Neural cell (in vitro differentiated cells): ENCODE measurements around the gene HOXB4. TPM values are rescaled to one million over a fixed set of nuclear protein-coding genes. Genes with fewer than 3 reads are reported as not detected.

Experiments used
- H2AFZ ChIP-seq: fragments of 200-600, 300-800 bp; sonication (generic), shearing (Covaris generic); 2 replicates; pipeline ENCODE4 v1.6.0; 2014; ENCODE audit warnings: low read depth, mild to moderate bottlenecking, antibody characterized with exemption, low read length, moderate library complexity
- H3F3A ChIP-seq: fragments of 200-600 bp; shearing (Covaris generic); 2 replicates; pipeline ENCODE4 v1.6.1; 2016; ENCODE audit warnings: mild to moderate bottlenecking, moderate library complexity, mixed read lengths, antibody characterized with exemption, low read length; ENCODE audit not compliant: insufficient read depth, poor library complexity, severe bottlenecking
- H3K27ac ChIP-seq: fragments of 200-600, 300-800 bp; sonication (generic), shearing (Covaris generic); 2 replicates; pipeline ENCODE4 v1.5.1; 2014; ENCODE audit warnings: mild to moderate bottlenecking, low read length, moderate library complexity
- H3K27me3 ChIP-seq: fragments of 300-800, 200-600 bp; sonication (generic), shearing (Covaris generic); 2 replicates; pipeline ENCODE4 v1.6.0; 2014; ENCODE audit warnings: mild to moderate bottlenecking, low read depth, low read length, moderate library complexity; ENCODE audit not compliant: insufficient read depth
- H3K36me3 ChIP-seq: fragments of 300-800, 200-600 bp; sonication (generic), shearing (Covaris generic); 2 replicates; pipeline ENCODE4 v1.5.1; 2014; ENCODE audit warnings: mild to moderate bottlenecking, antibody characterized with exemption, low read length, moderate library complexity; ENCODE audit not compliant: insufficient read depth
- H3K4me2 ChIP-seq: fragments of 300-800, 200-600 bp; sonication (generic), shearing (Covaris generic); 2 replicates; pipeline ENCODE4 v1.6.0; 2014; ENCODE audit warnings: mild to moderate bottlenecking, low read length
- H3K4me3 ChIP-seq: fragments of 300-800, 200-600 bp; sonication (generic), shearing (Covaris generic); 2 replicates; pipeline ENCODE4 v1.5.1; 2014; ENCODE audit warnings: mild to moderate bottlenecking, low read length, moderate library complexity
- H3K79me2 ChIP-seq: fragments of 200-600 bp; shearing (Covaris generic); replicated peaks from 2 replicates; pipeline ENCODE4 v1.6.0; 2014; ENCODE audit warnings: mild to moderate bottlenecking, low read length, moderate library complexity; ENCODE audit not compliant: insufficient read depth
- H3K9ac ChIP-seq: fragments of 300-800, 200-600 bp; sonication (generic), shearing (Covaris generic); 2 replicates; pipeline ENCODE4 v1.6.1; 2016; ENCODE audit warnings: mild to moderate bottlenecking, low read length, mixed read lengths
- H3K9me2 ChIP-seq: fragments of 200-600 bp; shearing (Covaris generic); 2 replicates; pipeline ENCODE4 v1.6.1; 2016; ENCODE audit warnings: mild to moderate bottlenecking, low read length, mixed read lengths; ENCODE audit not compliant: insufficient read depth
- H3K9me3 ChIP-seq: fragments of 200-600, 300-800 bp; sonication (generic), shearing (Covaris generic); 2 replicates; pipeline ENCODE4 v1.6.1; 2016; ENCODE audit warnings: mild to moderate bottlenecking, mixed run types, low read length, moderate library complexity, mixed read lengths
- H4K20me1 ChIP-seq: fragments of 200-600 bp; shearing (Covaris generic); 2 replicates; pipeline ENCODE4 v1.6.1; 2016; ENCODE audit warnings: mild to moderate bottlenecking, mixed run types; ENCODE audit not compliant: insufficient read depth
- EP300 ChIP-seq: fragments of 450-650 bp; conservative IDR thresholded peaks from 2 replicates; pipeline ENCODE4 v1.6.1; 2014; ENCODE audit warnings: antibody characterized with exemption, mild to moderate bottlenecking, moderate library complexity; ENCODE audit not compliant: poor library complexity, severe bottlenecking
- EZH2 ChIP-seq: fragments of 200-600, 300-800 bp; shearing (Covaris generic), sonication (generic); IDR thresholded peaks from 2 replicates; pipeline ENCODE4 v1.6.1; 2014; ENCODE audit warnings: antibody characterized with exemption, low read length, borderline replicate concordance, mild to moderate bottlenecking; ENCODE audit not compliant: insufficient read depth, poor library complexity, severe bottlenecking
- MXI1 ChIP-seq: fragments of 450-650 bp; conservative IDR thresholded peaks from 2 replicates; pipeline ENCODE4 v1.6.1; 2014; ENCODE audit warnings: antibody characterized with exemption, mild to moderate bottlenecking; ENCODE audit not compliant: poor library complexity, severe bottlenecking
- POLR2AphosphoS5 ChIP-seq: IDR thresholded peaks from 2 replicates; pipeline ENCODE4 v1.6.1; 2012
- RAD21 ChIP-seq: fragments of 450-650 bp; conservative IDR thresholded peaks from 2 replicates; pipeline ENCODE4 v1.6.1; 2014; ENCODE audit warnings: antibody characterized with exemption, mild to moderate bottlenecking, moderate library complexity
- SMC3 ChIP-seq: fragments of 450-650 bp; conservative IDR thresholded peaks from 2 replicates; pipeline ENCODE4 v1.6.1; 2014; ENCODE audit warnings: antibody characterized with exemption, mild to moderate bottlenecking, moderate library complexity; ENCODE audit not compliant: poor library complexity
- TAF1 ChIP-seq: IDR thresholded peaks from 2 replicates; pipeline ENCODE4 v1.6.1; 2012; ENCODE audit warnings: low read depth
- polyA plus RNA-seq: library from polyadenylated mRNA; depleted of rRNA; stranded (reverse); fragments of >200 nt; gene quantifications from 2 replicates; pipeline ENCODE4 v1.2.3, GENCODE V29; 2014
- TF ChIP-seq, protein P1 (sequence below): IDR thresholded peaks from 2 replicates; pipeline ENCODE4 v1.6.1; 2012; ENCODE audit warnings: borderline replicate concordance
- TF ChIP-seq, protein P2 (sequence below): fragments of 450-650 bp; IDR thresholded peaks from 2 replicates; pipeline ENCODE4 v1.5.1; 2014; ENCODE audit warnings: antibody characterized with exemption, mild to moderate bottlenecking, moderate library complexity; ENCODE audit not compliant: poor library complexity, severe bottlenecking

Gene HOXB4
- polyA plus RNA-seq, 1 donor from 2014 or later, result not detected

DNA sequence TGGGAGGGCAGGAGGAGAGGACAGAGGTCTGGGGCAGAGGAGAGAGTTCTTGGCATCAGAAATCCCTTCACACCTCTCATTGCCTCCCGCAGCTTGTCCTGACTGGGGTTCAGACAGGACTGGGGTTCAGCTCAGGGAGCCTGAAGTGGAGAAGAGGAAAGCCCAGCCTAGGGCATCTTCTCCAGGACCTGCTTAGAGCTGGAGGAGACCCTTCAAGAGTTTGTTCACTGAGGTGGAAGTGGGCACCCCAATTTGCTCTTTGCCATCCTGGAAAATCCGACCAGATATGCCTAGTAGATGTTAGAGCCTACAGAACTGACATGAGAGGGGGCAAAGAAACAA, 9.9 kb upstream of the HOXB4 start:
- no peaks in the 10 kb centered on the region for H4K20me1 ChIP-seq
- no peak overlapping the region for H3K27ac ChIP-seq
- H2AFZ ChIP-seq, result no peak overlapping the region
- no peak overlapping the region for H3K9ac ChIP-seq
- no peak overlapping the region for H3K4me3 ChIP-seq
- no peaks in the 10 kb centered on the region for H3K9me2 ChIP-seq
- peaks cover 100% of the 10 kb centered on the region for H3K27me3 ChIP-seq
- TF ChIP-seq TAF1, result no peak
- no peak for TF ChIP-seq EZH2
- TF ChIP-seq EP300, result no peak
- TF ChIP-seq RAD21, result no peak
- TF ChIP-seq SMC3, result no peak
- no peak for TF ChIP-seq MXI1
- TF ChIP-seq, protein P1, sequence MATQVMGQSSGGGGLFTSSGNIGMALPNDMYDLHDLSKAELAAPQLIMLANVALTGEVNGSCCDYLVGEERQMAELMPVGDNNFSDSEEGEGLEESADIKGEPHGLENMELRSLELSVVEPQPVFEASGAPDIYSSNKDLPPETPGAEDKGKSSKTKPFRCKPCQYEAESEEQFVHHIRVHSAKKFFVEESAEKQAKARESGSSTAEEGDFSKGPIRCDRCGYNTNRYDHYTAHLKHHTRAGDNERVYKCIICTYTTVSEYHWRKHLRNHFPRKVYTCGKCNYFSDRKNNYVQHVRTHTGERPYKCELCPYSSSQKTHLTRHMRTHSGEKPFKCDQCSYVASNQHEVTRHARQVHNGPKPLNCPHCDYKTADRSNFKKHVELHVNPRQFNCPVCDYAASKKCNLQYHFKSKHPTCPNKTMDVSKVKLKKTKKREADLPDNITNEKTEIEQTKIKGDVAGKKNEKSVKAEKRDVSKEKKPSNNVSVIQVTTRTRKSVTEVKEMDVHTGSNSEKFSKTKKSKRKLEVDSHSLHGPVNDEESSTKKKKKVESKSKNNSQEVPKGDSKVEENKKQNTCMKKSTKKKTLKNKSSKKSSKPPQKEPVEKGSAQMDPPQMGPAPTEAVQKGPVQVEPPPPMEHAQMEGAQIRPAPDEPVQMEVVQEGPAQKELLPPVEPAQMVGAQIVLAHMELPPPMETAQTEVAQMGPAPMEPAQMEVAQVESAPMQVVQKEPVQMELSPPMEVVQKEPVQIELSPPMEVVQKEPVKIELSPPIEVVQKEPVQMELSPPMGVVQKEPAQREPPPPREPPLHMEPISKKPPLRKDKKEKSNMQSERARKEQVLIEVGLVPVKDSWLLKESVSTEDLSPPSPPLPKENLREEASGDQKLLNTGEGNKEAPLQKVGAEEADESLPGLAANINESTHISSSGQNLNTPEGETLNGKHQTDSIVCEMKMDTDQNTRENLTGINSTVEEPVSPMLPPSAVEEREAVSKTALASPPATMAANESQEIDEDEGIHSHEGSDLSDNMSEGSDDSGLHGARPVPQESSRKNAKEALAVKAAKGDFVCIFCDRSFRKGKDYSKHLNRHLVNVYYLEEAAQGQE, result no peak
- TF ChIP-seq POLR2AphosphoS5, result no peak
- TF ChIP-seq, protein P2, sequence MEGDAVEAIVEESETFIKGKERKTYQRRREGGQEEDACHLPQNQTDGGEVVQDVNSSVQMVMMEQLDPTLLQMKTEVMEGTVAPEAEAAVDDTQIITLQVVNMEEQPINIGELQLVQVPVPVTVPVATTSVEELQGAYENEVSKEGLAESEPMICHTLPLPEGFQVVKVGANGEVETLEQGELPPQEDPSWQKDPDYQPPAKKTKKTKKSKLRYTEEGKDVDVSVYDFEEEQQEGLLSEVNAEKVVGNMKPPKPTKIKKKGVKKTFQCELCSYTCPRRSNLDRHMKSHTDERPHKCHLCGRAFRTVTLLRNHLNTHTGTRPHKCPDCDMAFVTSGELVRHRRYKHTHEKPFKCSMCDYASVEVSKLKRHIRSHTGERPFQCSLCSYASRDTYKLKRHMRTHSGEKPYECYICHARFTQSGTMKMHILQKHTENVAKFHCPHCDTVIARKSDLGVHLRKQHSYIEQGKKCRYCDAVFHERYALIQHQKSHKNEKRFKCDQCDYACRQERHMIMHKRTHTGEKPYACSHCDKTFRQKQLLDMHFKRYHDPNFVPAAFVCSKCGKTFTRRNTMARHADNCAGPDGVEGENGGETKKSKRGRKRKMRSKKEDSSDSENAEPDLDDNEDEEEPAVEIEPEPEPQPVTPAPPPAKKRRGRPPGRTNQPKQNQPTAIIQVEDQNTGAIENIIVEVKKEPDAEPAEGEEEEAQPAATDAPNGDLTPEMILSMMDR, result no peak
- H3K9me3 ChIP-seq, result peaks cover 8% of the 10 kb centered on the region
- H3K4me2 ChIP-seq, result no peak overlapping the region
- H3K36me3 ChIP-seq, result no peaks in the 10 kb centered on the region
- H3F3A ChIP-seq, result no peaks in the 10 kb centered on the region
- H3K79me2 ChIP-seq, result no peaks in the 10 kb centered on the region

DNA sequence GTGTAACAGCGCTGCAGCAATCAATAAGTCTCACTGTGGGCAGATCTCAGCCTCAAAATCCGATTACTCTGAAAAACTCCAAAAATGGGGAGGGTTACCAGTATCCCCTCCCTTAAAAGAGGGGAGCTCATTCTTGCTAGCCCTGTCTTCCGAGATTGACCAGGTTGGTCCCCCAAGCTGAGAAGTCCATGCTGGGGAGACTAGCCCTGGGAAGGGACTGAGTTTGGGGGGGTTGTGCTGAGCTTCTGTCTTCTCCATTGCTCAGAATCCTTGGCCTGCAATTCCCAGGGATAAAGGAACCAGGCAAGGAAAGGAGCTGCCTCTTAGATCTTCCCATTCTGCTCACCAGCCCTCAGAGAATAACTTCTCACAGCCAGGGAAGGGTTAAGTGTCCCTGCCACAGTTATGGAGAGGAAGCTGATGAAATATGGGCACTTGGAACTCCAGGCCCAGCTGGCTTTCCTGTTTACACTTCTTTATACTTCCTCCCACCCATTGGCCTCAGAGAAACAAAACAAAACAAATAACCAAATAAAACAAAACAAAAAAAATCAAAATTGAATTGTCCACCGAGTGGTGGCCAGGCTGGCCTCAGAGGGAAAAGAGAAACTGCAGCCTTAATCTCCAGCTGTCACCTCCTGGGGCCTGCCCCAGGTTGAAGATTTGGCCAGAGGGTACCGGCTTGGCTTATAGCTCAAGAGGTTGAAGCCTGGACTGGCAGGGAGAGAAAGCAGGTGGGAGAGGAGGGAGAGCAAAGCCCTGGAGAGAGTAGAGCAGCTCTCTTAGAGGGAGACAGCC, 9.3 kb upstream of the HOXB4 start:
- no peak overlapping the region for H3K4me2 ChIP-seq
- H3F3A ChIP-seq, result no peaks in the 10 kb centered on the region
- H3K9ac ChIP-seq, result no peak overlapping the region
- H3K4me3 ChIP-seq, result no peak overlapping the region
- no peak overlapping the region for H3K27ac ChIP-seq
- no peaks in the 10 kb centered on the region for H3K9me2 ChIP-seq
- H3K79me2 ChIP-seq, result no peaks in the 10 kb centered on the region
- H3K9me3 ChIP-seq, result peaks cover 8% of the 10 kb centered on the region
- no peak overlapping the region for H2AFZ ChIP-seq
- H4K20me1 ChIP-seq, result no peaks in the 10 kb centered on the region
- H3K36me3 ChIP-seq, result no peaks in the 10 kb centered on the region
- TF ChIP-seq POLR2AphosphoS5 (no peak), SMC3 (no peak), EZH2 (no peak), MXI1 (no peak), TAF1 (no peak), RAD21 (no peak), EP300 (no peak)
- TF ChIP-seq, protein P1, result no peak
- TF ChIP-seq, protein P2, result no peak
- peaks cover 100% of the 10 kb centered on the region for H3K27me3 ChIP-seq
